Measurements from ENCODE around the gene KCNK10.

KCNK10 gene

DNA sequence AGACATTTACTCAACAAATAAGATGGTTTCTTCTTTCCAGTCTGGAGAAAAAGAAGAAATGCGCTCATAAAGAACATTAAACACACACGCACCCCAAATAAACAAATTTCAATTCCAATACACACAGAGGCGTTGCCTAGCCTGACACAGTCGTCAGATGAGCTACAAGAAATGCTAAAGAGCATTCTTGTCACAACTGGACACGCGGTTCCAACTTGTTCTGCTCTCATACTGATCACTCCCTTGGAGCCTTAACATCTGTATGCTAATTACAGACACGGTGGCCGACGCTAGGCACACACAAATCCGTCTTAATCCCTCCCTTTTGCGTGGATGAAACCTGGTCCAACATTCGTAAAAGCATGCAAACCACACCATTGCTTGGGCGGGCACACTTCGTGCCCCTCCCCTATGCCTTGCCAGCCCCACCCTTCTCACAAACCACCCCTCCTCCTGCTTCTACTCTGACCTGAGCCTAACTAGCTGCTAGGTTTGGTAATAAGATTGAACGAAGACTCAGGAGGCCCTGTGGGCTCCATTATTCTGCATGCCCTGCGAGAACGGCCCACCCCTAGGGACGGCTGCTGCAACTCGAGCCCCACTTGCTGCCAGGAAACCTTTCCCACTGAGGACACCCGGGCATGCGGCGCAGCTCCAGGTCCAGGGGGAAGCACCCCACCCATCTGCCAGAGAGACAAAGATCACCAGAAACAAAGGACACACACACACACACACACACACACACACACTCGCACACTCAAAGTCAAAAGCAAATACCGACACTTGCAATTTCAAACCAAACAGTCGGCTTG is 1.2 kb downstream of the KCNK10 start:
- DNase-seq: no peak

- no peak for DNase-seq
These were observed 4.7 kb downstream of the KCNK10 start for GRCh38 chr14:88318406-88318805.

DNA sequence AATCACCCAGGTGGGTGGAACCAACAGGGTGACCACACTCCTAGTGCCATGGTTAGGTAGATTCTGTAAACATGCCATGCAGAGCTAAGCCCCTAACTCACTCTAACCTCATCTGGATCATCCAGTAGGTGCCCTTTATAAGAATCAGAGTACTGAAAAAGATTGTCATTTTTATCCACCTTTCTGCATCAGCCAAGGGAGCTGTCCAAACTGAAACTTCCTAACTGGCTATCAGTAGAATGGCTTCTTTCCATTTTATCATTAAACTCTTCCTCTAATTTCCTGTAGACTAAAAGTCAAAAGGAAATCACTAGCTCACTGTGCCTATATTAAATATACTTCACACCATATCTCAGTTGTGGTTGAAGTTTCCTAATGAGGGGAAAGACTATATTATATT is 6.5 kb downstream of the KCNK10 start:
- DNase-seq: no peak

DNA sequence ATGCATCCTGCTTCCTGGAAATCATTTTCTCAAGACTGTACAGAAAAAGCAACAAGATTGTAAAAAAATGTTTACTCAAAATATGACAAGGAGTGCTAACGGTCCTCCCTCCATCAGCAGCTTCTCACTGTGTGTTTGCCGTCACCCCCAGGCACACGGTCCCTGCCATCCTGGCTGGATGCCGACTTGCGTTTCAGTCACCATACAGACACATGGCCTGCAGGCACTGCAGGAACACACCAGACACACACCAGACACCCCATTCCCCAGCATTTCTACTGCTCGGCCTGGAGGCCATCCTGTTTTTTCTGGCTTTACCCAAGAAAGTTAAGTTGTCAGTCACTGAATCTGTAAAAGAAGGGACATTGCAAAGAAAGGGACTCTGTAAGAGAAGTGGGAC is 10.8 kb downstream of the KCNK10 start:
- no peak for DNase-seq

GRCh38 chr14:88311780-88312179 is 11.3 kb downstream of the KCNK10 start:
- DNase-seq: no peak

- no peak for DNase-seq
These were observed 12.6 kb downstream of the KCNK10 start for GRCh38 chr14:88310449-88310848.

GRCh38 chr14:88310021-88310420 is 13.0 kb downstream of the KCNK10 start:
- no peak for DNase-seq

GRCh38 chr14:88305528-88306322 is 17.3 kb downstream of the KCNK10 start:
- no peak for DNase-seq

GRCh38 chr14:88303041-88303440 is 20.0 kb downstream of the KCNK10 start:
- no peak for DNase-seq

GRCh38 chr14:88301381-88301780 is 21.7 kb downstream of the KCNK10 start:
- DNase-seq: no peak

GRCh38 chr14:88300817-88301216 is 22.3 kb downstream of the KCNK10 start:
- DNase-seq: no peak

DNA sequence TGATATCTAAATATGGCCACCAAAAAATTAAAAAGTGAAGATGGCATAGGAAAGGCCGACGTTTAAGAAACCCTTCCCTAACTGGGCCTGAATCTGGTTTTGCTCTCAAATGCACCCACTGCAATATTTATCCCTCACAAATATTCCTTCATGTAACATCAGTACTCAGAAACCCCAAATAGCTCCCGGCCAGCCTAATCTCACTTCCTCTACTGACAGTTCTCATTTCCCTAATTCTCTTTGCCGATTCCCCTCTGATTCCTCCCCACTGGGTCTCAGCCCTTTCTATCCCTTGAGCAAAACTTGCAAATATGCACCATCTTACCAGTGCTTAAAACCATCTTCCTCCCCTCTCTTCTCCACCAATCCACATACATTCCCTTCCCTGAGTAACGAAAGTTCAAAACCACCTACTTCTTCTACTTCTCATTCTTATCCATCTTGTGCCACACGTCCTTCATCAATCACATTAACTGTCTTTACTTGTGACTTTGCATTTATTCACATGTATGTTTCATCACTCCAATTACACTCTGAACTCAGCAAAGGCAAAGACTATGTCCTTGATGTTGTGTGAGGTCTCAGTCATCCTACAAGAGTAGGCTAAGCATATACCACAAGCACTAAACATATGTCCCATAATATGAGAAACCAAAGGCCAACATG is 23.1 kb downstream of the KCNK10 start:
- DNase-seq: no peak

- no peak for DNase-seq
These were observed 25.8 kb downstream of the KCNK10 start for GRCh38 chr14:88297306-88297705.

DNA sequence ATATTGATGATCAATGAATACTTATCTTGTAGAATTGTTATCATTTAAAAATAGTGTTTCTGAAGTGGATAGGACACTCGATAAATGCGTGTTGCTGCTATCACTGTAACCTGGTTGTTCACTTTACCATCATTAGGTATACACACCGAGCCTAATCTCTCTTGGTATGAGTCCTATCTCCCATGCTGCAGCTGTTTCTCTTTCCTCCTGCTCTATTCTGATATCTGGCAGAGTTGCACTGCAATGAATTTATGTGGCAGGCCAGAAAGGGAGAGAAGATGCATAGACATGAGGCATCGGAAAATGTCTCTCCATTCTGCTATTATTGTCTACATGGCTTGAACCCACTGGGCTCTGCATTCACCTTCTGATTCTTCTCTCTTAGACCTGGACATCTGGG is 26.7 kb downstream of the KCNK10 start:
- no peak for DNase-seq

GRCh38 chr14:88289996-88290395 is 33.1 kb downstream of the KCNK10 start:
- no peak for DNase-seq

DNA sequence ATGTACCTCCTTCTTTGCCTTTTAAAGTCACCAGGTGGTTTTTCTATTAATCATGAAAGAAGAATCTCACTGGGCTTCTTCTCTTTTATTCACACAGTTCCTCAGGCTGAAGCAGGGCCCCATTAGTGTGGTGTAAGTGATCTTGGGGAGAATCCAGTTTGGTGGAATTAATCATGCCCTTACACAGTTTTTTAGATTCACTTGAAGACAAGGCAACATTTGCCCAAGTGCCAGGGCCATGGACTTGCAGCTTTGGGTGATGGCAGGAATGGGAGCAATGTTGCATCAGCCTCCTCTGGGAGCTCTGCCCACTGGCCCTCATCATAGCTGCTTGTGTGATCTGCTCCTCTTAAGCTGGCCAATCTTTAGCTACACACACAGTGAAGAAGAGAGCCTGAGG is 33.8 kb downstream of the KCNK10 start:
- no peak for DNase-seq

DNA sequence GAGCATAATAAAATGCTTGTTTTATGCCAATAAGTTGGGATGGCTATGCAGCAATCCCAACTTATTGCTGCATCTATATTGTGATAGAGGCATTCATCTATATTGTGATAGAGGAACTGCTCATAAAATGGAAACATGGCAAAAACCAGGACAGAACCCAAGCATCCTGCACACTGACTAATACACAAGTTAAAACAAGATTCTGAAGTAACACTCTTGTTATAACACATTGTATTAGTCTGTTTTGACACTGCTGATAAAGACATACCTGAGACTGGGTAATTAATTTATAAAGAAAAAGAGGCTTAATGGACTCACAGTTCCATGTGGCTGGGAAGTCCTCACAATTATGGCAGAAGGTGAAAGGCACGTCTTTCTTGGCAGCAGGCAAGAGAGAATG is 36.8 kb downstream of the KCNK10 start:
- DNase-seq: no peak

- DNase-seq: no peak
These were observed 41.6 kb downstream of the KCNK10 start for GRCh38 chr14:88281447-88281846.

DNA sequence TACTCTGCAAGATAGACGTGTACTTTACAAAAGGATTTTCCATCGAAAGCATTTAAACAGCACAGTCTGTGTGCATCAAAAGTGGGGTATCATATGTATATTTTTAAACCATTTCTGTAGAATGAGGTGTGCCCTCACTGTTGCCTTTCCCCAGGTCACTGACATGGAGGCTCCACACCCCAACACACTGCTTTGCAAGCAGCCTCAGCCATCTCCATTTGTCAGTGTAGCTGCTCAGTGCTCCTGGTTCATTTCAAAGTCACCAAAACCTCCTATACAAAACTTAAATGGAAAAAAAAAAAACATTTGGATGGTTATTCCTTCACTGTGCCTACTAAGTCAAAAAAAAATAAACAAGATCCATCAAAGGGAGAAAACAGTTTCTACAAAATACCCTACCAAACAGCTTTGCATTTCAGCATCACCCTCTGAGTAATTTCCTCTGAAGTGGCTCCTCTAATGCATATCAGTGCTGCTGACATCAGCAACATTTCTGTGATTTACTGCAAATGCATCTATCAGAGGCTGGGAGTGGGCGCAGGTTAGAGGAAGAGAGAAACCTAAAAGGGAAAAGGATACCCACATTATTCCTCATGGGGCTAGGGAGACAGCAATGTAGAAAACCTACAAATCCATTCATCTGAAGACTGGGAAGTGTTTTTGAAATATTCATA is 46.0 kb downstream of the KCNK10 start:
- DNase-seq: no peak

DNA sequence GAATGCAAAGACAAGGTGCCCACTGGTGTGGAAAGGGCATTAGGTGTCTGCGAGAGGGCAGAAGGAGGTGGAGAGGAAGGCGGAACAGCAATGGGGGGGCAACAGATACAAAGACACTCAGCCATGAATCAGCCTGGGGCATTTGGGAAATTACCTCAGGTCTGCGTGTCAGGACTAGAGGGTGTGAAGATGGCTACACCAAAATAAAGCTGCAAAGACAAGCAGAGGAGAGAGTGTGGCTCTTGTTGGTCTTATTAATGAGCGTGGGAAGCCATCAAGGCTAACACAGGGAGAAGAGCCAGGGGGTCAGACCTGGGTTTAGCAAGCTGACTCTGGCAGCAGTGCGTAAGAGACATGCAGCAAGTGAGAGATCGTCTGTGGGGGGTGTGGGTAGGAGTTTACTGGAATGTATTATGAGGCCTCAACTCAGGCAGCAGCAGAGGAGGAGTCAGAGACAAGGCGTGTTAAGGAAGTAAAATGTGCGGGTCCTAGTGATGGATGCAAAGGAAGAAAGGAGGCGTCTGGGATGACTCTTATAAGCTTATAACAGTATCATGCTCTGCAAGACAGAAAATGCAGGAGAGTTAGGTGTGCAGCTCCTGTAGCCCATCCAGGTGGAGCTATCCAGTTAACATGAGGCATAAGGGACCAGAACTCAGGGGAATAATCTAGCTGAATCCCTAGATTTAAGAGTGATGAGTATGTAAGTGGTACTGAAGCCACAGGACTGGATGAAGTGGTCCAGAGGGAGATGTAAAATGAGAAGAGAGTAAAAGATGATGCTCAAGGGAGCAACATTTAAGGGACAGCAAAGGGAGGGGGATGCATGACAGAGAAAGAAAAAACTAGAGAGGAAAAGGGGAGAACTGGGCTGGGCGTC is 50.4 kb downstream of the KCNK10 start:
- DNase-seq: no peak

DNA sequence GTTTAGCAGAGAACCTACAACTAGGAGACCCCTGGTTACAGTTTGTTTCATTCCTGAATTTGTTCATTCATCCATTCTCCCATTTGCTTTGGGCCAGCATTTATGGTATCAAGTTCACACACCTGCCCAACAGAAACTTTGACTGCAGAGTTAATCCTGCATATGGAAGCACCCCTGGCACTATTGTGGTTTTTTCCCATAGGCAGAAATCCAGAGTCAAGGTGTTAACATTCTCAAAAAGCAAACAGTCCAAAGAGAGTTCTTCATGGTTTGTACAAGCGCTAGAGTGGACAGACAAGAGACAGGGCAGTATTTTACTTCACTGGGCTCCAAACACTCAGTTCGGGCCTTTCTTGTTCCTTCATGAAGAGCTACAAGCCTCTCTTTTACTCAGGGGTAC is 51.9 kb downstream of the KCNK10 start:
- DNase-seq: no peak

GRCh38 chr14:88270776-88271175 is 52.3 kb downstream of the KCNK10 start:
- DNase-seq: no peak
